HEK293 (cell line): ENCODE measurements around the gene ADAMTSL5.

Experiments used
- CTCF ChIA-PET: fragments of 350-600 bp; formaldehyde crosslinking; extraction: SDS; loops from one replicate; lab custom pipeline; 2021; ENCODE audit warnings: antibody characterized with exemption; lab: Yijun Ruan, JAX
- POLR2A ChIA-PET: fragments of 300-600 bp; formaldehyde crosslinking; extraction: SDS; loops from one replicate; lab custom pipeline; 2020; ENCODE audit warnings: antibody characterized with exemption, inconsistent platforms; lab: Yijun Ruan, JAX
- H3K27ac ChIP-seq: fragments of 200-500 bp; sonication (Bioruptor generic); 2 replicates; pipeline ENCODE4 v1.5.1; 2014; ENCODE audit warnings: low read depth, low read length, control low read depth, inconsistent platforms; ENCODE audit errors: extremely low read depth
- H3K36me3 ChIP-seq, 2 experiments: fragments of 200-500 bp in 1 of 2; sonication (Bioruptor generic) in 1 of 2; 1 replicate in 1 of 2; 2 replicates in 1 of 2; pipeline ENCODE4 v1.5.1; 2014 to 2017; ENCODE audit warnings: inconsistent platforms in 2 of 2, low read length in 2 of 2; ENCODE audit not compliant: control insufficient read depth in 2 of 2, insufficient read depth in 1 of 2
- H3K4me1 ChIP-seq: fragments of 200-500 bp; sonication (Bioruptor generic); 2 replicates; pipeline ENCODE4 v1.5.1; 2014; ENCODE audit warnings: mild to moderate bottlenecking, low read length, inconsistent platforms; ENCODE audit not compliant: control insufficient read depth, insufficient read depth
- H3K4me3 ChIP-seq: 2 replicates; pipeline ENCODE4 v1.5.1; 2011; ENCODE audit warnings: low read depth, mild to moderate bottlenecking, control low read depth, low read length, moderate library complexity
- H3K9me3 ChIP-seq: fragments of 200-500 bp; sonication (Bioruptor generic); 2 replicates; pipeline ENCODE4 v1.5.1; 2014; ENCODE audit warnings: low read depth, low read length, inconsistent platforms; ENCODE audit not compliant: control insufficient read depth, insufficient read depth
- SETDB1 ChIP-seq: IDR thresholded peaks from one replicate; pipeline ENCODE4 v1.6.1; 2017; ENCODE audit warnings: mild to moderate bottlenecking, low read length, moderate library complexity, mixed read lengths; ENCODE audit not compliant: insufficient read length
- ZBTB8A ChIP-seq: fragments of 450-650 bp; formaldehyde crosslinking; IDR thresholded peaks from 2 replicates; pipeline ENCODE4 v1.5.1; 2016; ENCODE audit warnings: missing biosample characterization, missing genetic modification characterization
- ZFP41 ChIP-seq: fragments of 450-650 bp; formaldehyde crosslinking; IDR thresholded peaks from 2 replicates; pipeline ENCODE4 v1.5.1; 2016; ENCODE audit warnings: missing biosample characterization, missing genetic modification characterization, borderline replicate concordance
- ZNF132 ChIP-seq: fragments of 450-650 bp; formaldehyde crosslinking; IDR thresholded peaks from 2 replicates; pipeline ENCODE4 v1.5.1; 2017; ENCODE audit warnings: missing biosample characterization, missing genetic modification characterization, borderline replicate concordance
- ZNF16 ChIP-seq: fragments of 450-650 bp; formaldehyde crosslinking; IDR thresholded peaks from 2 replicates; pipeline ENCODE4 v1.5.1; 2016; ENCODE audit warnings: low read depth, missing biosample characterization, missing genetic modification characterization
- ZNF223 ChIP-seq: fragments of 450-650 bp; formaldehyde crosslinking; IDR thresholded peaks from 2 replicates; pipeline ENCODE4 v1.5.1; 2016; ENCODE audit warnings: missing biosample characterization, missing genetic modification characterization
- ZNF423 ChIP-seq: fragments of 450-650 bp; formaldehyde crosslinking; IDR thresholded peaks from 2 replicates; pipeline ENCODE4 v1.5.1; 2016; ENCODE audit warnings: missing biosample characterization, missing genetic modification characterization
- ZNF664 ChIP-seq: fragments of 450-650 bp; formaldehyde crosslinking; IDR thresholded peaks from 2 replicates; pipeline ENCODE4 v1.5.1; 2016; ENCODE audit warnings: missing biosample characterization, missing genetic modification characterization
- TF ChIP-seq, protein P1 (sequence below): fragments of 450-650 bp; formaldehyde crosslinking; IDR thresholded peaks from 2 replicates; pipeline ENCODE4 v1.5.1; 2016; ENCODE audit warnings: missing biosample characterization, missing genetic modification characterization
- TF ChIP-seq, protein P2 (sequence below): fragments of 450-650 bp; formaldehyde crosslinking; IDR thresholded peaks from 2 replicates; pipeline ENCODE4 v1.5.1; 2017; ENCODE audit warnings: missing biosample characterization, missing genetic modification characterization
- TF ChIP-seq, protein P3 (sequence below): fragments of 450-650 bp; formaldehyde crosslinking; IDR thresholded peaks from 2 replicates; pipeline ENCODE4; 2016; ENCODE audit warnings: missing biosample characterization, missing genetic modification characterization
- TF ChIP-seq, protein P4 (sequence below): fragments of 450-650 bp; formaldehyde crosslinking; IDR thresholded peaks from 2 replicates; pipeline ENCODE4 v1.5.1; 2016; ENCODE audit warnings: missing biosample characterization, missing genetic modification characterization

The ADAMTSL5 gene

DNA sequence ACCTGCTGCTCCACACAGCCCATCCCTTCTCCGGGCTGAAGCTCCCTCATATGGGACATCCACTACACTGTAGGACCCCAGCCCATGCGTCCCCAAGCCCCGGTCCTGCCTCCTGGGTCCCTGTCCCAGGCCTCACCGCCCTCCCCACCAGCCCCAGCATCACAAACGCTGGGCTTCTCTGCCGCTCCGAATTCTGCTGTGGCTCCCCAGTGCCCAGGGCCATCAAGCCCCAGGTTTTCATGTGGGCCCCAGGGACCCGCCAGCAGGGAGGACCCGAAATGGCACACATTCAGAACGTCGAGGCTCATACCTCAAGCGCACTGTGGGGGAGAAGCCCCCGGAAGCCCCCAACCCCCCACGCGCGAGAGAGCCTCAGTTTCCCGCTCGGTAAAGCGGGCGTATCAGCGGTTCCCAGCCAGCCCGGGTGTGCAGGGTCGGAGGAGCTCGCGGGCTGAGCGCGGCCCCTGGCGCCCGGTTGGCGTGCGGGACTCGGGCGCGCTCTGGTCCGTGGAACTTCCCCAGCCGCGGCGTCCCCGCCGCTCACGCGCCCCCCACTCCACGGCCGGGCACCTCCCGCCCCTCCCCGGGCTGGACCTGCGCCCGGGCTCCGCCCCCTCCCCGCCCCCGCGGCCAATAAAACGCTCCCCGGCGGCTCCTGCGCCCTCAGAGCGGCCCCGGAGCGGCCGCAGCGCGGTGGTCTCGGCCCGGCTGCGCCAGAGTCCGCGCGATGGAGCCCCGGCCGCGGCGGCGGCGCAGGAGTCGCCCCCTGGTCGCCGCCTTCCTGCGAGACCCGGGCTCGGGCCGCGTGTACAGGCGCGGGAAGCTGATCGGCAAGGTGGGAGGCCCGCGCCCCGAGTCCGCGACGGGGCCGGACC, 10.8 kb upstream of the ADAMTSL5 start, which contains the start of gene PLK5:
PLK5 (plus strand) TSS at position 666 of the 875 bp plus-strand sequence. CDS start 2,920 bp downstream, outside the sequence.
- H3K27ac ChIP-seq, result no peak within 1 kb of the TSS

DNA sequence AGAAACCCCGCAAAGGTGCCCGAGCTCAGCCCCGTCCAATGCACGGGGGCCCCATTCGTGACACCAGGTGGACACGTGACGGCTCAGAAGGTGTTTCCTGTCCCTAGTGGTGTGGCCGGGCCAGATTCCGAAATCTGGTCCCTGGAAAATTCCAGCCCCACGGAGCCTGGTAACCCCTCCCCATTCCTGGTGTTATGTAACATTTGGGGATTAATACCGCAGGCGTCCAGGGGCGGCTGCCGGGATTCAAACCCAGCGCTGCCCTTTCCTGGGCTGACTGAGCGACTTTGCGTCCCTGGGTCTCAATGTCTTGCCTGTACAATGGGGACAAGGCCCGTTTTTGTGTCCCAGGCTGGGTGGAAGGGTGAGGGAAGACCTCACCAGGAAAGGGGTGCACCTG, 10.0 kb upstream of the ADAMTSL5 start:
- TF ChIP-seq SETDB1 (no peak), ZBTB8A (tag by site-specific recombination) (peak; percentile 58)
- POLR2A ChIA-PET, result interaction anchor here (1.0 kb wide), 1 partner anchor 77 kb away, joined by 7 read pairs; no protein-coding TSS in a partner anchor

More for the DNA sequence above, 10.8 kb upstream of the ADAMTSL5 start, which contains the start of gene PLK5:
- no peaks in the 10 kb centered on the region for H3K36me3 ChIP-seq
- H3K9me3 ChIP-seq, result no peaks in the 10 kb centered on the region
- H3K4me3 ChIP-seq, result no peak within 1 kb of the TSS
- CTCF ChIA-PET, result no interaction called here
- POLR2A ChIA-PET, result interaction anchor here (1.0 kb wide), 1 partner anchor 77 kb away, joined by 7 read pairs; no protein-coding TSS in a partner anchor
- no peaks in the 10 kb centered on the region for H3K4me1 ChIP-seq
- TF ChIP-seq, protein P1, sequence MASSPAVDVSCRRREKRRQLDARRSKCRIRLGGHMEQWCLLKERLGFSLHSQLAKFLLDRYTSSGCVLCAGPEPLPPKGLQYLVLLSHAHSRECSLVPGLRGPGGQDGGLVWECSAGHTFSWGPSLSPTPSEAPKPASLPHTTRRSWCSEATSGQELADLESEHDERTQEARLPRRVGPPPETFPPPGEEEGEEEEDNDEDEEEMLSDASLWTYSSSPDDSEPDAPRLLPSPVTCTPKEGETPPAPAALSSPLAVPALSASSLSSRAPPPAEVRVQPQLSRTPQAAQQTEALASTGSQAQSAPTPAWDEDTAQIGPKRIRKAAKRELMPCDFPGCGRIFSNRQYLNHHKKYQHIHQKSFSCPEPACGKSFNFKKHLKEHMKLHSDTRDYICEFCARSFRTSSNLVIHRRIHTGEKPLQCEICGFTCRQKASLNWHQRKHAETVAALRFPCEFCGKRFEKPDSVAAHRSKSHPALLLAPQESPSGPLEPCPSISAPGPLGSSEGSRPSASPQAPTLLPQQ, result peak; percentile 24; the same call in 1 of the 2 replicates
- TF ChIP-seq ZNF16 (tag by site-specific recombination), result peak; percentile 93
- TF ChIP-seq ZFP41 (tag by site-specific recombination), result no peak
- TF ChIP-seq, protein P2, sequence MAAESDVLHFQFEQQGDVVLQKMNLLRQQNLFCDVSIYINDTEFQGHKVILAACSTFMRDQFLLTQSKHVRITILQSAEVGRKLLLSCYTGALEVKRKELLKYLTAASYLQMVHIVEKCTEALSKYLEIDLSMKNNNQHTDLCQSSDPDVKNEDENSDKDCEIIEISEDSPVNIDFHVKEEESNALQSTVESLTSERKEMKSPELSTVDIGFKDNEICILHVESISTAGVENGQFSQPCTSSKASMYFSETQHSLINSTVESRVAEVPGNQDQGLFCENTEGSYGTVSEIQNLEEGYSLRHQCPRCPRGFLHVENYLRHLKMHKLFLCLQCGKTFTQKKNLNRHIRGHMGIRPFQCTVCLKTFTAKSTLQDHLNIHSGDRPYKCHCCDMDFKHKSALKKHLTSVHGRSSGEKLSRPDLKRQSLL (tag by site-specific recombination), result peak; percentile 71; the same call in 1 of the 2 replicates

DNA sequence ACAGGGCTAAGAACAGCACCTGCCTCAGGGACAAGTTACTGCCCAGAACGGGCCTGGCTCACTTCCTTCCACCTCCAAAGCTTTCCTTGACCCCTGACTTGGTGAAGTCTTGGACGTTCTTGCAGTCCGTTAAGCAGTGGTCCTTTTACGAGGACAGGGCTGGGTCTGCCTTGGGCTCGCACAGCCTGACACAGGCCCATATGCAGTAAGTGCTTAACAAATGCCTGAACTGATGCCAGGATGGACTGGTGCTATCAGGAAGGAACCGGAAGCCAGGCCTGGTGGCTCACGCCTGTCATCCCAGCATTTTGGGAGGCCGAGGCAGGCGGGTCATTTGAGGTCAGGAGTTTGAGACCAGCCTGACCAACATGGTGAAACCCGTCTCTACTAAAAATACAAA, 9.2 kb upstream of the ADAMTSL5 start:
- CTCF ChIA-PET, result interaction anchor here (0.8 to 0.9 kb wide), 2 partner anchors 24 to 304 kb away, joined by 3 read pairs; no protein-coding TSS in a partner anchor
- no peak overlapping the region for H3K27ac ChIP-seq
- no peak overlapping the region for H3K4me3 ChIP-seq
- POLR2A ChIA-PET, result no interaction called here
- no peaks in the 10 kb centered on the region for H3K9me3 ChIP-seq
- no peaks in the 10 kb centered on the region for H3K36me3 ChIP-seq
- H3K4me1 ChIP-seq, result no peaks in the 10 kb centered on the region
- TF ChIP-seq, protein P3, sequence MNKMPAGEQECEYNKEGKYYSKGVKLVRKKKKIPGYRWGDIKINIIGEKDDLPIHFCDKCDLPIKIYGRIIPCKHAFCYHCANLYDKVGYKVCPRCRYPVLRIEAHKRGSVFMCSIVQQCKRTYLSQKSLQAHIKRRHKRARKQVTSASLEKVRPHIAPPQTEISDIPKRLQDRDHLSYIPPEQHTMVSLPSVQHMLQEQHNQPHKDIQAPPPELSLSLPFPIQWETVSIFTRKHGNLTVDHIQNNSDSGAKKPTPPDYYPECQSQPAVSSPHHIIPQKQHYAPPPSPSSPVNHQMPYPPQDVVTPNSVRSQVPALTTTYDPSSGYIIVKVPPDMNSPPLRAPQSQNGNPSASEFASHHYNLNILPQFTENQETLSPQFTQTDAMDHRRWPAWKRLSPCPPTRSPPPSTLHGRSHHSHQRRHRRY (tag by site-specific recombination), result no peak
- TF ChIP-seq ZNF132 (tag by site-specific recombination) (no peak), ZNF423 (tag by site-specific recombination) (no peak), ZNF664 (tag by site-specific recombination) (peak; percentile 43; the same call in 1 of the 2 replicates), ZNF223 (tag by site-specific recombination) (no peak)
- TF ChIP-seq, protein P4, sequence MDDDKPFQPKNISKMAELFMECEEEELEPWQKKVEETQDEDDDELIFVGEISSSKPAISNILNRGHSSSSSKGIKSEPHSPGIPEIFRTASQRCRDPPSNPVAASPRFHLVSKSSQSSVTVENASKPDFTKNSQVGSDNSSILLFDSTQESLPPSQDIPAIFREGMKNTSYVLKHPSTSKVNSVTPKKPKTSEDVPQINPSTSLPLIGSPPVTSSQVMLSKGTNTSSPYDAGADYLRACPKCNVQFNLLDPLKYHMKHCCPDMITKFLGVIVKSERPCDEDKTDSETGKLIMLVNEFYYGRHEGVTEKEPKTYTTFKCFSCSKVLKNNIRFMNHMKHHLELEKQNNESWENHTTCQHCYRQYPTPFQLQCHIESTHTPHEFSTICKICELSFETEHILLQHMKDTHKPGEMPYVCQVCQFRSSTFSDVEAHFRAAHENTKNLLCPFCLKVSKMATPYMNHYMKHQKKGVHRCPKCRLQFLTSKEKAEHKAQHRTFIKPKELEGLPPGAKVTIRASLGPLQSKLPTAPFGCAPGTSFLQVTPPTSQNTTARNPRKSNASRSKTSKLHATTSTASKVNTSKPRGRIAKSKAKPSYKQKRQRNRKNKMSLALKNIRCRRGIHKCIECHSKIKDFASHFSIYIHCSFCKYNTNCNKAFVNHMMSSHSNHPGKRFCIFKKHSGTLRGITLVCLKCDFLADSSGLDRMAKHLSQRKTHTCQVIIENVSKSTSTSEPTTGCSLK (tag by site-specific recombination), result no peak

More for the DNA sequence above, 10.0 kb upstream of the ADAMTSL5 start:
- CTCF ChIA-PET, result interaction anchor here (0.9 kb wide), 1 partner anchor 304 kb away, joined by 3 read pairs; no protein-coding TSS in a partner anchor
- H3K4me3 ChIP-seq, result no peak overlapping the region
- no peaks in the 10 kb centered on the region for H3K4me1 ChIP-seq
- no peaks in the 10 kb centered on the region for H3K36me3 ChIP-seq
- no peak overlapping the region for H3K27ac ChIP-seq
- no peaks in the 10 kb centered on the region for H3K9me3 ChIP-seq
